H1 (cell line): ENCODE results near the gene ADRM1. TPM values are rescaled to one million over a fixed set of nuclear protein-coding genes. Genes with fewer than 3 reads are reported as not detected.

Experiments
- SP2 ChIP-seq: IDR thresholded peaks from 2 replicates; pipeline ENCODE4 v1.6.1; 2012; ENCODE audit warnings: mild to moderate bottlenecking, low read length, inconsistent platforms
- polyA plus RNA-seq, 7 experiments: library from polyadenylated mRNA; depleted of rRNA in 3 of 7; stranded (reverse) in 5 of 7; unstranded in 2 of 7; fragments of >200 nt in 5 of 7; fragments of 200-250 nt in 2 of 7; gene quantifications; 1 replicate in 5 of 7; 2 replicates in 1 of 7; 4 replicates in 1 of 7; pipeline versions ENCODE4 v1.2.1 to v1.2.3, GENCODE V29; 2011 to 2013; ENCODE audit warnings: missing spikeins in 2 of 7, mixed read lengths in 2 of 7
- total RNA-seq: library from RNA; stranded (reverse); fragmentation: NEBNext Ultra II Directional; extraction: Animal tissue kit (Norgen Biotek cat#: 25700); gene quantifications from 2 replicates; pipeline ENCODE4 v1.2.1, GENCODE V29; 2021

The ADRM1 gene
- total and polyA plus RNA-seq, 2 of the 8 experiments (the other 6 are each of a cell fraction or from before 2014, with no cell fraction given), result 126 to 214 TPM

DNA sequence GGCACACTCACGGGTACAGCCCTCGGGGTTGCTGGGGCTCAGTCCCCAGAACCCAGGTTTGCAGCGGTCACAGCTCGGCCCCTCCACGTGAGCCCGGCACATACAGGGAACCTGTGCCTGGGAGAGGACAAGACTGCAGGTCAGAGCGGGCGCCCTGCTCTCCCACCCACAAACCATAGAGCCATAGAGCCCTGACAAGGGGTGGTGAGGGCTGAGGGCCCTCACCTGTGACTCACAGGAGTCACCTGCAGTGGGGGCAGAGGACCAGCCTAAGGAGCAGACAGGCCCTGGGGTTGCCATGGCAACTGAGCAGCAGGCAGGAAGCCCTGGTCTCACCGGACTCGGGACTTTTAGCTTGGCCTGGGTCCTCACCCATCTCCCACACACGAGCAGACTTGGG is 33.5 kb downstream of the ADRM1 start (continued):
- no peak for TF ChIP-seq SP2
